Vagina (tissue), 2 donors: ENCODE measurements around the gene GRIN2A.

Source experiments
- CTCF ChIP-seq, 3 experiments: fragments of 450-650 bp in 2 of 3; fragments of 200-600 bp in 1 of 3; sonication (generic) in 1 of 3; IDR thresholded peaks; one replicate each; pipeline ENCODE4 v1.5.1; 2017 to 2019; ENCODE audit warnings: antibody characterized with exemption in 3 of 3, mild to moderate bottlenecking in 2 of 3, moderate library complexity in 2 of 3
- POLR2A ChIP-seq, 2 donors: fragments of 450-650 bp; IDR thresholded peaks; one replicate each; pipeline ENCODE4 v1.6.1; 2017; ENCODE audit warnings: antibody characterized with exemption in 2 of 2, mild to moderate bottlenecking in 2 of 2, moderate library complexity in 2 of 2
- POLR2AphosphoS5 ChIP-seq, 2 donors: sonication (generic); formaldehyde crosslinking; IDR thresholded peaks; one replicate each; pipeline ENCODE4 v1.9.0; 2017; ENCODE audit warnings: antibody characterized with exemption in 2 of 2, mild to moderate bottlenecking in 2 of 2, low read depth in 1 of 2; ENCODE audit not compliant: insufficient read depth in 1 of 2

- no peak for TF ChIP-seq CTCF (IDR thresholded peaks at IDR 0.05)
- no peak for TF ChIP-seq POLR2A (IDR thresholded peaks at IDR 0.05)
- TF ChIP-seq POLR2AphosphoS5 (IDR thresholded peaks at IDR 0.05; ENCODE audit: insufficient read depth in 1 of 2, low read depth in 1 of 2) = no peak
Measured at GRCh38 chr16:10093576-10093975, 88.7 kb downstream of the GRIN2A start.
